HG02884 (cell line): ENCODE measurements around the gene TUBB.

Experiments used
- ATAC-seq: cut with Tn5 transposase; IDR thresholded peaks from one replicate; pipeline ENCODE4 v1.9.1; 2021; ENCODE audit warnings: mild to moderate bottlenecking, moderate library complexity; ENCODE audit not compliant: unreplicated experiment

TUBB gene

DNA sequence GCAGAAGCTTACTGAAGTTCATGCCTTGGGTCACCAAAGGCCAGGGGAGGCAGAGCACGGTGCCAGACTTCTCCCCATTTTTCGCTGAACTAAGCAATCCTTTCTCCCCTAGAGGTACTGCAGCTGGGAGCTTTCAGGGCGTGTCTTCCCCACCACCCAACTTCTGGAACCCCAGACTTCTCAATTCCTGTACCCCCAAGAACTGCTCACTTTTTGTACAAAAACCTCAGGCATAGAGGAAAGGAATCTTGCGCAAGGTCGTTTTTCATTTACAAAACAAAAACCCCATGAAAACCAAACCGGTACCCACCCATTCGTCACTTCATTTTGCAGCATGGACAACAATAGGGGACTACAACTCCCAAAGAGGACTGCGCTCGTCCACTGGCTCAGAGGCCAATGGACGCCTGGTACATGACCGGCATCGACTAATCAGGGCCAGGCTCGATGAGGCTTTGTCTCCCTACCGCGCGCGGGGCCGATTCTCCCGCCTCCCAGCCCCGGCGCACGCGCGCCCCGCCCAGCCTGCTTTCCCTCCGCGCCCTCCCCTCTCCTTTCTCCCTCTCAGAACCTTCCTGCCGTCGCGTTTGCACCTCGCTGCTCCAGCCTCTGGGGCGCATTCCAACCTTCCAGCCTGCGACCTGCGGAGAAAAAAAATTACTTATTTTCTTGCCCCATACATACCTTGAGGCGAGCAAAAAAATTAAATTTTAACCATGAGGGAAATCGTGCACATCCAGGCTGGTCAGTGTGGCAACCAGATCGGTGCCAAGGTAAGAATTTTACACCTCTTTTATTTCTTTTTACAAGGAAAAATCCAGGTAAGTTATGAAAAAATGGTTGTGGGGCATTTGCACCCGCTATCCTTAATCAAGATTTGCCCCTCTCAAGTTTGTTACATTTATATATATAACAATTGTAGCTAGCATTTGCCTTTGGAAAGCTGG is at the start of gene TUBB:
Gene TUBB, plus strand, starts transcription at position 562 of the 947 bp plus-strand sequence. Its CDS starts 155 bp downstream, at position 717.
- ATAC-seq, result no peak

DNA sequence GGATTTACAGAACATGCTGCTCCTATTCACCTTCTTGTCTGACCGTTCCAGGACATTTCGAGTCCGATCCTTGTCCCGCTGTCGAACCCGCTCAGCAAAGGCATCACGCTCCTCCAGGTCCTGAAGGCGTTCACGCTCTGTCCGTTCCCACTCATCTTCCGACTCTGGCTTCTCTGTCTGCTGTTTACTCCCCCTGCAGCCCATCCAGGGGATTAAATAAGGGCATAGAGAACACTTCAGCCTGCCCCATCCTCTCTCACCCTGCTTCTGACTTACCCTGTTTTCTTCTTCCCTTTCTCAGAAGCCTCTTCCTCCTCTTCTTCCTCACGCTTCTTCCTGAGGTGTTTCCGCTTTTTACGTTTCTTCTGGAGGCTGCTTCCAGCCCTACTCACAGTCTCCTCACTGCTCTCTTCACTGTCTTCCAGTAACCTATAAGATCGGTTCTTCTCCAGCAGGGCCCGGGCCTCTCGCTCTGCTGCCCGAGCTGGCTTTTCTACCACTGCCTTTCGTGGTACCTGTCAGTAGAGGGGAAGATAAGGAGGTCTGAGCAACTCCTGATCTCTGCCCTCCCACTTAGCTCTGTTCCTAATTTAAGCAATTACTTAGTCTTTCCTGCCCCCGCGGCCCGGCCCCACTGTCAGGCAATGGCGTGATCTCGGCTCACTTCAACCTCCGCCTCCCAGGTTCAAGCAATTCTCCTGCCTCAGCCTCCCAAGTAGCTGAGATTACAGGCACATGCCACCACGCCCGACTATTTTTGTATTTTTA is 49.2 kb upstream of the TUBB start:
- no peak for ATAC-seq

DNA sequence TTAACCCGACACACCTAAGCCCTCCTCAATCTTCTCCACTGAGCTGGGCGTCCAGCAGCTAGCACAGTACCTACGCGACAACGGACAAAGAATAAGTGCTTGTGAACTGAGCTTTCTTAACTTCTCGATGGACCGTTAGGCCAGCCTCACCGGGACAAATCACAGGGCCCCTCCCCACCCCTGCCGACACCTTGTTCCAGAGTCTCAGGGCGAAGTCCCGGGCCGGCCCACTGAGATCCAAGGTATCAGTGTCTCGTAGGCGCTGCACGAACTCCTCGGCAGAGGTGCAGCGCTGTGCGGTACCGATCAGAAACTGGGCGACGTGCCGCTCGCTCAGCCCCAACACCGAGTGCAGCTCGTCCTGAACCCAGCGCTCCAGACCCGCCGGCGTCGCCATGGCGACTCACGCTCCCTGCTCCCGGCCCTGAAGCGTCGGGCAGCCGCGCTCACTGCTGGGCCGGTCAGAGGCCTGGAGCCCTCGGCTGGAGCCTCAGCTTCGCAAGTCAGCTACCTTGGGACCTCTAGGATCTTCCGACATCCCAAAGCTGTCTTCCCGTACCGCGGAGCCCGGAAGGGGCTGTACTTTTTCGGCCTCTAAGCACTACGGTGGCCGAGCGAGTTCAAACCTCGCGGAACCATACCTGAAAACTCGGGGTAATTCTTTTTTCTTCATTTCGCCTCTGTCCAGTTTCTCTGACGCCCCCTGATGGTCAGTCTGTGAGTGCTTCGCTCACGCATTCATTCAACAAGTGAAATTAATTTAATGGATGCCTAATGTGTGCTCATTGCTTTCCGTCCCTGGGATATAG is 47.5 kb upstream of the TUBB start, which contains the start of gene DHX16:
Gene DHX16, minus strand, starts transcription at position 562 of the 809 bp plus-strand sequence. Its CDS starts 165 bp downstream, at position 397.
- peak; percentile 57 for ATAC-seq

DNA sequence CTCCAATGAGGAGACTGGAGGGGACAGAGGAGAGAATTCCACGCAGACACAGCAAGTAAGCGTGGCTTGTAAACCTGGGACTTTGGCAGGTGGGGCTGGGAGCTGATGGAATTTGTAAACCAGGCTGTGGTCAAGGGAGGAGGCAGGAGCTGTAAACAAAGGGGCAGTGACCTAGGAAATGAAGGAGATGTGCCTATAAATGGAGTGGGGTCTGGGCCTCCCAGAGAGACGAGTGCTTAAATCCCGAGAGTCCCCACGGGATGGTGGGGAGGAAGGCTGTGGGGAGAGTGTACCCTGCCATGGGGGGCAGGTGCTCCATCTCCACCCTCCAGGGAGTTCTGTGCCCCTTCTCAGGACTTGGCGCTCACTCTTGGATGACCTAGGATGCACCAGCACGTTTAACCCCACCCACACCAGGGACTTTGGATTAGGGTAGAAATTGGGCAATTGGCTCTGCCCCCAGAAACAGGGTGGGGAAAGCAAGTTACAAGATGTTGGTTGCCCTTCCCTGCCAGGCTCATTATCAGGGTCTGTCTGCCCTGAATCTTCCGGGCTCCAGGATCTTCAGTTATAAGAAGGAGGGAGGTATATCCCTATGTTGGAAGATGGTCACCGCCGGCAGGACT is 43.4 kb upstream of the TUBB start:
- no peak for ATAC-seq

DNA sequence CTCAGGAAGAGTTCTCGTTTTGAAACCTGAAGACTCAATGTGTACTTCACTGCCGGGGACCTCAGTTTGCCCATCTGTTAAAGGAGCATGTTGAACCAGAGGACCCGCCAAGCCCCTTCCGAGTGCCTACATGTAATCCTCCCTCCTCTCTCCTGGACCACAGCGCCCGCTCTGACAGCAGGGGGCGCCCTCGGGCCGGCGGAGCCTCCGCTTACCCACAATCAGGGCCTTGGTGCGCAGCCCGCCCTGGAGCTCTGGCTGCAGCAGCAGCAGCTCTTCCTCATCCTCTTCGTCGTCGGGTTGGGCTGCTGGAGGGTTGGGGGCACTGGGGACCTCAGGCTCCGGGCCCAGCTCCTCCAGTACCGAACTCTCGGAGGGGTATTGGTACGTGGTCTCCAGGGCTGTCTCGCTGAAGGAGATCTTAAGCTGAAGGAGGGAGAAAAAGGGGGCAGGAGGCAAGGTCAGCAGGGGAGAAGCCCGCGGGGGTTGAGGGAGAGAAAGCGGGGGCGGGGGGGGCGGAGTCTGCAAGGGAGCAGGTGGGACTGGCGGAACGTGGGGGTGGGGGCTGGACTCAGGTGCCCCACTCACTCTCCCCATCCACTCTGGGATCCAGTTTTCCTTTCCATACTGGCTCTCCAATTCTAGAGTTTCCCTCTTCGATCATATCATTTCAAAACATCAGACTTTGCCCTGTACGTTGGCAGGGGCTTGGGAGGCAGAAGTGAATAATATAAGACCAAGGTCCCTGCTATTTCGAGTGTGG is 41.0 kb upstream of the TUBB start:
- ATAC-seq, result no peak

DNA sequence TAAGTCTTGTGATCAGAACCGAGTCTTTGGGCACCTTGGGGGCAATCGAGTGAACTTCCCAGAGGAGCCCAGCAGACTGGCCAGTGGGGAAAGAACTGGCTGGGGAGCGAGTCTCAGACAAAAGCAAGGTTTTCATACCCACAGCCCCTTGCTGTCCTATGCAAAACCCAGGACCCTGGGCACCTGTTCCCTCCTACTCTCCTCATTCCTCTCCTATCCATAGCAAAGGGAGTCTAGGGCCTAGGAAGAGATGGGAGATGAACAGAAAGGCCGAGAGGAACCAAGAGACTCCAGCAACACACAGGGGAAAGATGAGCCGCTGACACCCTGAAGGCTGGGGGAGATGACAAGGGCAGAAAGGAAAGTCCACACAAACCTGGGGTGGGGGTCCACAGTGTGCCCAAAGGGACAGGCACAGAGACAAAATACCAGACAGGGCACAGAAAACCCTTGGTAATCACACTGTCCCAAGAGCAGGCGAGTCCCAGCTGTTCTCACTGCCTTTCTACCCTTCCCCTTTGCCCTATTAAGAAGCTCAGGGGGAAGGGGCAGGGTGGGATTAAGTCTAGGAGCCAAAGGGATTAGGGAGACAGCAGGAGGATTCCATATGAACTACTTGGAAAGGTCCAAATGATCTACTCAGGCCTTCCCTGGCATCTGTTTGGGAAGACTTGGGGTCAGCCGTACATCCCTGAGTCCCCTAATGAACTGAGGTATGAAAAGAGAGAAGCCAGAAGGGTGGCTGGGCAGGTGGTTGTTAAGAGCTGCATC is 40.2 kb upstream of the TUBB start:
- ATAC-seq, result no peak

DNA sequence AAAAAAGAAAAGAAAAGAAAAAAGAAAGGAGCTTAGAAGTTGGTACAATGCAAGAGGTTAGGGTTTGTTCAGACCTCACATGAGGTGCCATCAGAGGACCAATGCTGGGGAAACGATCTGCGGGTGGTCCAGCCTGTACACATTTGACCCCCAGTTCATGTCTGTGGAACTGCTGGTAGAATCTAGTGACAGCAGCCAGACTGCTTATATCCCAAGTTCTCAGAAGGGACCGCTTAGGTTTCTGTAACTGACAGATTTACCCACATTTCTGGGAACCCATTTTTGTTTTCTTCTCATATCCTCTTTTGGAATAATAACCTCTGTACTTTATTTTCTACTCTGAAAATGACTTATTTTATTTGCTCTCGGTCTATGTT is 38.4 kb upstream of the TUBB start:
- ATAC-seq, result no peak

DNA sequence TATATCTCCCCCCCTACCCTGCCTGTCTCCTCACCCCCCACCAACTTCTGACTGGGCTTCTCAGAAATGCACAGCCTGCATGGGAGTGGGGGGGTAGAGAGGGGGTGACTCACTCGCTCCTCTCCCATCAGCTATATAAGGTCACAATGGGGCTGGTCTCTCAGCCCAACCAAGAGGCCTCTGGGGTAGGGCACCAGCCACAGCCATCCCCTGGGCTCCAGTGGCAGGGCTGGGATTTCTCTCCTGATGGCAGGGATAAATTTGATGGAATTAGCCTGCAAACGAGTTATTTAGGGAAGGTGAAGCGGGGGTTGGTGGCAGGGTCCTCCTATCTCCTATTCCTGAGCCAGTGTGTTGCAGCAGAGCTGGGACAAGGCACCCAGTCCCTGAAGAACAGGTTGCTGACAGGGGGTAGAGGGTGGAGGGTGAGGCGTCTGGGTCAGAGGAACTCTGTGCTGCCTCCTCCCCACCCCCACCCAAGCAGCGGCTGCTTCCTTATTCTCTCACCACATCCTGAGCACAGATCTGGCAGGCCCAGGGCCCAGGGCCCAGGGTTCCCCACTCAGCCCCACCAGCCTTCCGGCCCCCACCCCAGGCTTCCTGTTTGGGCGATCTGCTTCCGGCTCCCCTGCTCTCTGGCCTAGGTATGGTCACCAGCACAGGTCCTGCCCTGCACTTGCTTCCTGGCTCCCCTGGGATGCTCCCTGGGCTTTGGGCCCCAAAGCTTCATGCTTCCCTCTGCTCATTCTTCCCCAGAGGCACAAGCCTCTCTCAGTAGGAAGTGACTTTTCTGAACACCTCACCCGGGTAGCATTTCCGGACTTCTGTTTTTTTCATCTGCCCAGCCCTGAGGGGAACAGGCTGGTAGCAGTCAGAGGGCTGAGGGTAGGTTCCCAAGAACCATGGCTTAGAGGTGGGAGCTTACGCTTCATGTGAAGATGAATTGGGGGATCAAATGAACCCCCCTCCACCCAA is 37.7 kb upstream of the TUBB start:
- peak; percentile 38 for ATAC-seq

DNA sequence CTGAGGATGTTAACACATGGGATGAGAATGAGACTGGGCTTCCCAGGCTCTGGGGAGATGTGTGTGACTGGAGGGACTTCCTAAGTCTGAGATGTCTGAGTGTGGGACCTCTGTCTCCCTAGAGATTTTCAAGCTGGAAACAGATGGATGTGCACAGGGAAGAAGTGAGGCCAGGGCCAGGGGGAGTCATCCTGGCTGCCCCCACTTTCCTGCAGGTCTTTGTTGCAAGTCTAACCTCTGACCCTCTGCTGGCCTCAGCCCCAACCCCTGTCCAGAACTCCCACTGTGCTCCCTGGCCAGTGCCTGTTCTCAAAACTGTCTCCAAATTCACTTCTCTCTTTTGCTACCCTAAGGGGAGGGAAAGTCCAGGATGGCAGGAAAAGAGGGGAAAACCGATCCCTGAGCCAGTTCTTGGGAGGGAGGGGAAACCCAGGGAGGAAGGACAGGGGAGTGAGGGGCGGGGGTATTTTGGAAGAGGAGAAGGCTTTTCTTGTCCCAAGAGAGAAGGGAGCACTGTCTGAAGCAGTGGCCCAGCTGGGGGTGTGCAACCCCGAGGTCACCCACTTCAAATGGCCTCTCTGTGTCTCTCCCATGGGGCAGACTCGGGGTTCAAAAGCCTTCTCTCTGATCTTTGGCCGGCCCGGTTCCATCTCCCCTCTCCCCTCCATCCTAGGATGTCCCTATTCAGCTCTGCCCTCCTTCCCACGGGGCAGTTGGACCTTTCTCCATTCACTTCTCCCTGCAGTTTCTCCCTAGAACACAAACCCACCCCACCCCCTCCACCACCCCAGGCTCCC is 36.8 kb upstream of the TUBB start:
- no peak for ATAC-seq

DNA sequence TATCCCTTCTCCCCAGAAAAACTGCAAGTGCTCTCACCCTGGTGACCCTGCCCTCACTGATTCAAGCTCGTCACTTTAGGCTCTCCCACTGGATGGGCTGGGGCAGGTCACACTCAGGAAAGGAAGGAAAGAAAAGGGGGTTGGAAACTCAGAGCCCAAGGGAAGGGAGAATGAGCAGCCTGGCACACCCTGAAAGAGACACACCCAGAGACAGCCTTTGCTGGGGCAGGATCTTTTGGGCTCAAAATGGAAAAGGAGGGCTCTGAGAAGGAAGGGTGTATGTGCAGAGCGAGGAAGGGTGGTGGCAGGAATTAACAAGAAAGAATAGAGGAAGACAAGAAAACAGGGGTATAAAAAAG is 36.2 kb upstream of the TUBB start:
- ATAC-seq, result no peak

DNA sequence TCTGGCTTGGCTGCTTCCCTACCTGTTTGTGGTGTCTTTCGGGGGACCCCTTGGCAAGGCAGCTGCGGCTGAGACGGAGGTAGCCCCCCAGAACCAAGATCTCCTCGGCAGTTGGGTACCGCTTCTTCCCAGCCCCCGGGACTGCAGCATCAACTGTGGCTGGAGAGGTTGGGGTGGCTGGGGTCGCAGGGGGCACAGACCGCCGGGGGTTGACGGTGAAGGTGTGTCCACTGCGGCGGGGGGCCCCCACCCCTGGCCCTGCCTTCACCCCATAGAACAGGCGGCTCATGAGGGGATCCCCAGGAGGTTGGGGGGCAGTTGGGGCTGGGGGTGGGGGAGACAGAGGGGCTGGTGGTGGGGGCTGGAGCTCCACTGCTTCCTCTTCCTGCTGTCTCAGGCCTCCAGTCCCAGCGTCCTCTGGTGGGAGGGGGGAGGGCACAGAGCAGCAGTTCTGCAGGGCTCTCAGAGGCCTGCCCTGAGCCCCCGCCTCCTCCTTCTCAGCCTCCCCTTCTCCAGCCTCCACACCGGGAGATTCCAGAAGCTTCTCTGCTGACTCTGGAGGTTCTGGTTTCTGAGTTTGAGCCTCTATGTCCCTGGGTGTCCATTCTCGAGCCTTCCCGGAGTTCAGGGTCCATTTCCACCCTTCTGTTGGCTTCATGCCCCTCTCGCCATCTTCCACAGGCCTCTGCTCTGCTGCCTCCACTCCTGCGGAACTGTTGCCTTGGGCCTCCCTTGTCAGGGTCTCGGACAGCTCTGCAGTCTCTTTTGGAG is 35.6 kb upstream of the TUBB start:
- no peak for ATAC-seq

DNA sequence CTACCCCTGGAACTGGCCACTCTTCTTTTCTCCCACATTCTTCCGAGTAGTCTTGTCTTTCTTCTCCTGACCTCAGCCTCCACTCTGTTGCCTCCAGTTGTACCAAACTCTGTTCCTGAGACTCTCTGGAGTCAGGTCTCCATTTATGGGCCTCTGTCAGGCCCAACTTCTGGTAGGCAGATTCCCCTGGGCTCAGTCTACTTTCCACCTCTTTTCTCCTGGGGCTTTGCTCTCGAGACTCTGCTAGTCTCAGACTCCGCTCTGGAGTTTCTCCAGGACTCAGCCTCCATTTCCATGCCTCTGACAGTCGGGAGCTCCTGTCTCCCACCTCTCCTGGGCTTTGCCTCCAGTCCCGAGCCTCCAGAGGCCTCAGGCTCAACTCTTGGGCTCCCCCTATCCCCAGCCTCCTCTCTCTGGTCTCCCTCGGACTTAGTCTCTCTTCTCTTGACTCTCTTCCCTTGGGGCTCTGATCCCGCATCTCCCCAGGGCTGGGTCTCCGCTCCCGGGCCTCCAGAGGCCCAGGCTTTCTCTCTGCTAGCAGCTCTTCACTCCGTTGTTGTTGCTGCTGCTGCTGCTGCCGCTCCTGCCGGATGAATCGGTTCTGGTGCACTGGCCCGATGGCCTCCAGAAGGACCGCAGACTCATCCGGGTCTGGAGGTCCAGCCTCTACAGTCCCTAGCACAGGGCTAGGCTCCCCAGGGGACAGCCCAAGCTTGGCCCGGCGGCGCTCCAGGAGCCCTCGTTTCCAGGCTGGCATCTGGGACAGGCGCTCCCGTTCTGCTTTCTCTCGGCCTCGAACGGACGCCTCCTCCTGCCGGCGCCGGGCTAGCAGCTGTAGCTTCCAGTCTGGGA is 34.8 kb upstream of the TUBB start:
- ATAC-seq, result no peak

DNA sequence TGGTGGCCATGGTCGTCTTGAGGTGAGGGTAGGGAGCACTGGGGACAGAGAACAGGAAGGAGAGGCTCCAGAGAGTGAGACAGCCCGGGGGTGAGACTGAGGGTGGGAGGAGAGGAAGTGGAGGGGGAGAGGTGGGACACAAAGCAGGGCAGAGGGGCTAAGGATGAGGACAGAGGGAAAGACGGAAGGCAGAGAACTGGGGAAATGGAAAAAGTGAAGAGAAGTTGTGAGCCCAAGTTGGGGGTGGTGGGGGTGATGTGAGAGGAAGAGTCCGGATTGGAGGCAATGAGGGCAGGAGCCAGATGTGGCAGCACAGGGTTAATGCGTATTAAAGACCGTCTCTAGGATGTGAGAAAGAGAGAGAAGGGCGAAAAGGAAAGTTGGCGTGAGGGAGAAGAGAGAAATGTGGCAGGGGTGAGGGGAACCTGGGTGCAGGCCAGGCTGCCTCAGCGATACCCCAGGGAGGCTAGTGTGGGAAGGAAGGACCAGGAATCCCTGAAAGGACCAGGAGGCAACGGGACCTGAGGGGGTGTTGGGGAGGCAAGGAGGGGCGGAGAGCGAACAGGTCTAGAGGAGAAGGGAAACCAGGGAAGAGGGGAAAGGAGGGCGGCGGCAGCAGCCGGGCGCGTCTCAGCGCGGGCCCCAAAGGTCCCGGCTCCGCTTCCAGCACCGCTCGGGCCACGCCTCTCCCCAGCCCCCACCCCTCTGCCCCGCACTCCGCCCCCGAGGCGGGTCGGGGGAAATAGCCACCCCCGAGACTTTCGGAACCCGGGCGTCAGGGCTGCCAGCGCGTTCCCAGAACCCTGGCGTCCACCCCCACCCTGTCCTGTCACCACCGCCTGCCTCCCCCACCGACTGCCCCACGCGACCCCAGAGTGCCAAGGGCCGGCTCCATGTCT is 33.9 kb upstream of the TUBB start, which contains the start of gene PPP1R18:
Gene PPP1R18, minus strand, starts transcription at position 637 of the 899 bp plus-strand sequence. Its CDS starts 627 bp downstream, at position 10.
- no peak for ATAC-seq

DNA sequence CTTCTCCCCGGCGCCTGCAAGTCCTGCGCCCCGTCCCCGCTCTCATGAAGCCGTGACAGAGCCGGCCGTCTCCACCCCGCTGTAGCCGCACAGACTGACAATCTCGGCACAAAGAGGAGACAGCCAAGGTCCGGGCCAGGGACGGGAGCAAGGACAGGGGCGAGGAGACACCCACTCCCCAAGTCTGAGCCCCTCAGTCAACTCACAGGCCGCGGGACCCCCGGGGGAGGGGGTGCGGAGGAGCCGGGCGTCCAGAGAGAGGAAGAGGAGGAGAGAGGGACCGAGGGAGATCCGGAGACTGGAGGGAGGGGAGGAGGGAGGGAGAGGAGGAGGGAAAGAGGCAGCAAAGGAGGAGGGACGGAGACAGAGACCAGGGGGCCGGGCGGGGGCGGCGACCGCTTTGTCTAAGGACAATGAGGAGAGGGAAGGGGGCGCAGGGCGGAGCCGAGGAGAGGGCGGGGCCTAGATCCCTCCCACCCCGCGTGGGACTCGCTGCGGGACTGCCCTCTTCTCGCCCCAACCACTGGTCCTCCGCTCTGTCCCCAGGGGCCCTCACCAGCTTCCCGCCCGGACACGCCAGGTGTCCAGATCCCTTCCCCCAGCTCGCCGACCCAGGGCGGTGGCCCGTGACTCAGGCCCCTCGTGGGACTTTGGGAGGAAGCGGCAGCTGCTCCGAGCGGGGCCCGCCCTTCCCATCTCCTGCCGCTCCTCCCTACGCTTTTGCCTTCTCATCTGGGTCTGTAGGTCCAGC is 33.1 kb upstream of the TUBB start:
- ATAC-seq, result peak; percentile 35
